HepG2 (cell line): ENCODE measurements around the gene CREM. TPM values are rescaled to one million over a fixed set of nuclear protein-coding genes. Genes with fewer than 3 reads are reported as not detected.

Source experiments
- AHR ChIP-seq: IDR thresholded peaks from 2 replicates; pipeline ENCODE4 v1.6.1; 2018; ENCODE audit warnings: missing genetic modification reagents, missing compliant biosample characterization
- FLYWCH1 ChIP-seq: sonication (generic); formaldehyde crosslinking; IDR thresholded peaks from 2 replicates; pipeline ENCODE4 v1.8.1; 2023; ENCODE audit warnings: mild to moderate bottlenecking, missing genetic modification reagents
- FOXP1 ChIP-seq, 2 experiments: fragments of 450-650 bp in 1 of 2; IDR thresholded peaks; 2 replicates each; pipeline ENCODE4 v1.6.1; 2017 to 2018; ENCODE audit warnings: antibody characterized with exemption in 1 of 2
- GATA4 ChIP-seq: sonication (generic); IDR thresholded peaks from 2 replicates; pipeline ENCODE4 v1.6.1; 2016; ENCODE audit warnings: antibody characterized with exemption, low read depth, borderline replicate concordance
- IKZF5 ChIP-seq: IDR thresholded peaks from 2 replicates; pipeline ENCODE4 v1.6.1; 2018; ENCODE audit warnings: missing genetic modification reagents, mild to moderate bottlenecking, missing compliant biosample characterization
- IRF9 ChIP-seq: sonication (generic); formaldehyde crosslinking; IDR thresholded peaks from 2 replicates; pipeline ENCODE4 v1.8.0; 2022; ENCODE audit warnings: missing genetic modification reagents, mild to moderate bottlenecking, borderline replicate concordance
- KDM2A ChIP-seq: sonication (generic); formaldehyde crosslinking; IDR thresholded peaks from 2 replicates; pipeline ENCODE4 v1.4.0; 2020; ENCODE audit warnings: low read depth, missing genetic modification reagents, borderline replicate concordance
- MYNN ChIP-seq: sonication (generic); formaldehyde crosslinking; IDR thresholded peaks from 2 replicates; pipeline ENCODE4 v1.4.0; 2020; ENCODE audit warnings: mild to moderate bottlenecking, low read depth, missing genetic modification reagents
- NFIB ChIP-seq: sonication (generic); formaldehyde crosslinking; IDR thresholded peaks from 2 replicates; pipeline ENCODE4 v1.9.0; 2021; ENCODE audit warnings: missing genetic modification reagents, mild to moderate bottlenecking, borderline replicate concordance
- NPAS2 ChIP-seq: sonication (generic); formaldehyde crosslinking; IDR thresholded peaks from 2 replicates; pipeline ENCODE4 v1.8.0; 2022; ENCODE audit warnings: mild to moderate bottlenecking, missing genetic modification reagents, borderline replicate concordance
- U2AF2 ChIP-seq: fragments of 200-400 bp; formaldehyde crosslinking; IDR thresholded peaks from 2 replicates; pipeline ENCODE4 v1.6.1; 2017; ENCODE audit warnings: low read depth, mild to moderate bottlenecking, low read length
- WIZ ChIP-seq: sonication (generic); formaldehyde crosslinking; IDR thresholded peaks from 2 replicates; pipeline ENCODE4 v1.5.1; 2020; ENCODE audit warnings: mild to moderate bottlenecking, missing genetic modification reagents
- ZBTB49 ChIP-seq: sonication (generic); formaldehyde crosslinking; IDR thresholded peaks from 2 replicates; pipeline ENCODE4 v1.4.0; 2020; ENCODE audit warnings: missing genetic modification reagents, borderline replicate concordance
- ZFP62 ChIP-seq: sonication (generic); formaldehyde crosslinking; IDR thresholded peaks from 2 replicates; pipeline ENCODE4 v1.4.0; 2020; ENCODE audit warnings: missing genetic modification reagents
- ZMYM4 ChIP-seq: sonication (generic); formaldehyde crosslinking; IDR thresholded peaks from 2 replicates; pipeline ENCODE4 v1.8.1; 2023; ENCODE audit warnings: mild to moderate bottlenecking, missing genetic modification reagents
- ZNF24 ChIP-seq: fragments of 450-650 bp; IDR thresholded peaks from 2 replicates; pipeline ENCODE4 v1.6.1; 2017; ENCODE audit warnings: antibody characterized with exemption, mild to moderate bottlenecking
- ZNF512 ChIP-seq: sonication (generic); formaldehyde crosslinking; IDR thresholded peaks from 2 replicates; pipeline ENCODE4 v1.4.0; 2020; ENCODE audit warnings: mild to moderate bottlenecking, missing genetic modification reagents
- ZNF564 ChIP-seq: sonication (generic); formaldehyde crosslinking; IDR thresholded peaks from 2 replicates; pipeline ENCODE4 v1.8.1; 2023; ENCODE audit warnings: mild to moderate bottlenecking, missing genetic modification reagents
- ZNF577 ChIP-seq: sonication (generic); formaldehyde crosslinking; IDR thresholded peaks from 2 replicates; pipeline ENCODE4 v1.4.0; 2020; ENCODE audit warnings: mild to moderate bottlenecking, low read depth, missing genetic modification reagents, borderline replicate concordance
- ZNF605 ChIP-seq: sonication (generic); formaldehyde crosslinking; IDR thresholded peaks from 2 replicates; pipeline ENCODE4 v1.8.0; 2022; ENCODE audit warnings: mild to moderate bottlenecking, missing genetic modification reagents
- ZNF776 ChIP-seq: sonication (generic); formaldehyde crosslinking; IDR thresholded peaks from 2 replicates; pipeline ENCODE4 v1.4.0; 2020; ENCODE audit warnings: mild to moderate bottlenecking, missing genetic modification reagents
- ZNF883 ChIP-seq: sonication (generic); formaldehyde crosslinking; IDR thresholded peaks from 2 replicates; pipeline ENCODE4 v1.5.1; 2020; ENCODE audit warnings: mild to moderate bottlenecking, missing genetic modification reagents; ENCODE audit errors: not compliant biosample characterization
- ZSCAN25 ChIP-seq: sonication (generic); formaldehyde crosslinking; IDR thresholded peaks from 2 replicates; pipeline ENCODE4 v1.8.0; 2022; ENCODE audit warnings: mild to moderate bottlenecking, missing genetic modification reagents
- ZSCAN31 ChIP-seq: sonication (generic); formaldehyde crosslinking; IDR thresholded peaks from 2 replicates; pipeline ENCODE4 v1.5.0; 2020; ENCODE audit warnings: low read depth, mild to moderate bottlenecking, missing genetic modification reagents
- polyA plus RNA-seq, 8 experiments: library from polyadenylated mRNA; depleted of rRNA in 3 of 8; stranded (reverse) in 7 of 8; unstranded in 1 of 8; fragments of >200 nt; fragmentation: Illumina TruSeq in 4 of 8; extraction: Trizol in 4 of 8; gene quantifications; 2 replicates each; pipeline versions ENCODE4 v1.2.1 to v1.2.3, GENCODE V29; 2011 to 2016; ENCODE audit warnings: low read depth in 4 of 8, missing spikeins in 1 of 8, mixed read lengths in 1 of 8; ENCODE audit not compliant: insufficient read depth in 1 of 8
- total RNA-seq, 5 experiments: library from RNA; depleted of rRNA; stranded (reverse); fragments of >200 nt; fragmentation: Illumina TruSeq; extraction: Trizol; gene quantifications; 2 replicates each; pipeline ENCODE4 v1.2.3, GENCODE V29; 2016; ENCODE audit warnings: low read depth in 1 of 5

Gene CREM
- total and polyA plus RNA-seq, 2 of the 13 experiments (the other 11 are each of a cell fraction or from before 2014, with no cell fraction given), result 21.3 to 25.4 TPM

GRCh38 chr10:35126530-35127288, at the start of gene CREM (continued):
- TF ChIP-seq ZNF605 (CRISPR knock-in tag) (peak; percentile 84), ZNF24 (no peak), ZNF577 (CRISPR knock-in tag) (0 out of 2 replicates have a peak, but pooled peaks have one; percentile 49), WIZ (peak; percentile 19; the same call in 1 of the 2 replicates), U2AF2 (no peak), ZNF564 (CRISPR knock-in tag) (peak; percentile 89), NFIB (CRISPR knock-in tag) (no peak), GATA4 (peak; percentile 43), ZSCAN31 (peak; percentile 57), IRF9 (CRISPR knock-in tag) (0 out of 2 replicates have a peak, but pooled peaks have one; percentile 30), ZSCAN25 (CRISPR knock-in tag) (no peak), NPAS2 (CRISPR knock-in tag) (no peak), AHR (CRISPR knock-in tag) (peak; percentile 16; the same call in 1 of the 2 replicates), ZMYM4 (peak; percentile 86), ZNF776 (CRISPR knock-in tag) (peak; percentile 18; the same call in 1 of the 2 replicates), ZFP62 (CRISPR knock-in tag) (no peak), FLYWCH1 (0 out of 2 replicates have a peak, but pooled peaks have one; percentile 23), FOXP1 (IDR thresholded peaks at IDR 0.05) (no peak), FOXP1 (CRISPR knock-in tag; IDR thresholded peaks at IDR 0.05) (peak; percentile 53), KDM2A (CRISPR knock-in tag) (peak; percentile 78), IKZF5 (CRISPR knock-in tag) (peak; percentile 72), ZBTB49 (CRISPR knock-in tag) (no peak), ZNF512 (CRISPR knock-in tag) (no peak), MYNN (CRISPR knock-in tag) (0 out of 2 replicates have a peak, but pooled peaks have one; percentile 35), ZNF883 (CRISPR knock-in tag) (peak; percentile 33)
